HepG2 (cell line): ENCODE results near the gene FRMD5.

Experiments
- BRD4 ChIP-seq: sonication (generic); formaldehyde crosslinking; IDR thresholded peaks from 2 replicates; pipeline ENCODE4 v1.4.0; 2020; ENCODE audit warnings: missing genetic modification reagents
- CREB1 ChIP-seq, 2 experiments: fragments of 450-650 bp in 1 of 2; IDR thresholded peaks; 2 replicates each; pipeline ENCODE4 v1.6.1; 2016 to 2017; ENCODE audit warnings: control low read depth in 1 of 2, mild to moderate bottlenecking in 1 of 2, missing compliant biosample characterization in 1 of 2, missing genetic modification characterization in 1 of 2
- FOXM1 ChIP-seq: sonication (generic); formaldehyde crosslinking; IDR thresholded peaks from 2 replicates; pipeline ENCODE4 v1.5.0; 2020; ENCODE audit warnings: missing genetic modification reagents
- MXI1 ChIP-seq: IDR thresholded peaks from 3 replicates; pipeline ENCODE4 v1.6.1; 2012; ENCODE audit warnings: low read depth, low read length, inconsistent platforms, borderline replicate concordance
- PHF8 ChIP-seq: sonication (generic); formaldehyde crosslinking; IDR thresholded peaks from 2 replicates; pipeline ENCODE4 v1.5.0; 2020; ENCODE audit warnings: missing genetic modification reagents
- POLR2A ChIP-seq, 2 experiments: IDR thresholded peaks; 2 replicates each; pipeline ENCODE4 v1.6.1; 2011; ENCODE audit warnings: low read depth in 2 of 2, low read length in 2 of 2, mild to moderate bottlenecking in 1 of 2, moderate library complexity in 1 of 2; ENCODE audit not compliant: insufficient read depth in 1 of 2
- POLR2AphosphoS5 ChIP-seq: IDR thresholded peaks from 2 replicates; pipeline ENCODE4 v1.6.1; 2012; ENCODE audit warnings: low read depth, low read length
- SMARCC2 ChIP-seq: fragments of 450-650 bp; IDR thresholded peaks from 2 replicates; pipeline ENCODE4 v1.6.1; 2017; ENCODE audit warnings: antibody characterized with exemption, mild to moderate bottlenecking
- SOX5 ChIP-seq: IDR thresholded peaks from 2 replicates; pipeline ENCODE4 v1.6.1; 2016; ENCODE audit warnings: borderline replicate concordance
- U2AF1 ChIP-seq: fragments of 200-400 bp; formaldehyde crosslinking; optimal IDR thresholded peaks from 2 replicates; pipeline ENCODE3; 2017; ENCODE audit warnings: mild to moderate bottlenecking, low read depth, low read length
- ZSCAN30 ChIP-seq: sonication (generic); formaldehyde crosslinking; IDR thresholded peaks from 2 replicates; pipeline ENCODE4 v1.5.0; 2020; ENCODE audit warnings: mild to moderate bottlenecking, missing genetic modification reagents
- TF ChIP-seq, protein P1 (sequence below): sonication (generic); formaldehyde crosslinking; conservative IDR thresholded peaks from 2 replicates; pipeline ENCODE4 v1.4.0; 2020; ENCODE audit warnings: mild to moderate bottlenecking, missing genetic modification reagents, moderate library complexity
- TF ChIP-seq, protein P2 (sequence below): sonication (generic); formaldehyde crosslinking; IDR thresholded peaks from 2 replicates; pipeline ENCODE4 v1.5.0; 2020; ENCODE audit warnings: mild to moderate bottlenecking, missing genetic modification reagents, moderate library complexity

DNA sequence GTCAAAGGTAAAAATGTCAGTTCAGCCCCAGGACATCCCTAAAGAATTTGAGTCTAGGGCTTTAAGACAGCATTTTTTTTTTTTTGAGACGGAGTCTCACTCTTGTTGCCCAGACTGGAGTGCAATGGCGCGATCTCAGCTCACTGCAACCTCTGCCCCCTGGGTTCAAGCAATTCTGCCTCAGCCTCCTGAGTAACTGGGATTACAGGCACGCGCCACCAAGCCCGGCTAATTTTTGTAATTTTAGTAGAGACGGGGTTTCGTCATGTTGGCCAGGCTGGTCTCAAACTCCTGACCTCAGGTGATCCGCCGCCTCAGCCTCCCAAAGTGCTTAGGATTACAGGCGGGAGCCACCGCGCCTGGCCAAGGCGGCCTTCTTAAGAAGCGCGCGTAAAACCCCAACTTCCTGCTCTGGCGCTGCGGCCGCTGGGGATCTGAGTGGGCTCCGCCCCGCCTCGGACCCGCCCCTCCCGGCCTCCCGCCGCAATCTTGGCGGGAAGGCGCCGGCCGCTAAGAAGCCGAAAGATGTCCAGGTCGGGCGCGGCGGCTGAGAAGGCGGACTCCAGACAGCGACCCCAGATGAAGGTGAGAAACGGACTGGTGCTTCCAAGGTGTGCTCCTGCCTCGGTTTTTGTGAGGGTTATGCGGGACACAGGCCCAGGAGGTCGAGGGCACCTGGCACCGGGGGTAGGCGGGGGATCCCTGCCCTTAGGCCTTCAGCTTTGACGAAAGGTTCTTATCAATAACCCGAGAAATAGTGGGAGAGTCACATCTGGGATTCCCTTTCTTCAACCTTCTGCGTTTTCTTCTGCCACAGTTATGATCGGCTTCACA, 368.3 kb downstream of the FRMD5 start, which contains the start of gene WDR76:
- TF ChIP-seq U2AF1 (no peak), FOXM1 (no peak), ZSCAN30 (CRISPR knock-in tag) (no peak), POLR2AphosphoS5 (no peak), POLR2A (IDR thresholded peaks at IDR 0.05; ENCODE audit: insufficient read depth in 1 of 2, low read depth in 2 of 2, low read length in 2 of 2) (0 out of 4 replicates have a peak, but pooled peaks of 1 of the 2 experiments have one; percentile 14), SOX5 (CRISPR knock-in tag) (no peak), MXI1 (no peak), BRD4 (CRISPR knock-in tag) (no peak), SMARCC2 (no peak), PHF8 (peak; percentile 39; the same call in 1 of the 2 replicates), CREB1 (IDR thresholded peaks at IDR 0.05) (no peak), CREB1 (CRISPR knock-in tag; IDR thresholded peaks at IDR 0.05) (no peak)
- TF ChIP-seq, protein P1, sequence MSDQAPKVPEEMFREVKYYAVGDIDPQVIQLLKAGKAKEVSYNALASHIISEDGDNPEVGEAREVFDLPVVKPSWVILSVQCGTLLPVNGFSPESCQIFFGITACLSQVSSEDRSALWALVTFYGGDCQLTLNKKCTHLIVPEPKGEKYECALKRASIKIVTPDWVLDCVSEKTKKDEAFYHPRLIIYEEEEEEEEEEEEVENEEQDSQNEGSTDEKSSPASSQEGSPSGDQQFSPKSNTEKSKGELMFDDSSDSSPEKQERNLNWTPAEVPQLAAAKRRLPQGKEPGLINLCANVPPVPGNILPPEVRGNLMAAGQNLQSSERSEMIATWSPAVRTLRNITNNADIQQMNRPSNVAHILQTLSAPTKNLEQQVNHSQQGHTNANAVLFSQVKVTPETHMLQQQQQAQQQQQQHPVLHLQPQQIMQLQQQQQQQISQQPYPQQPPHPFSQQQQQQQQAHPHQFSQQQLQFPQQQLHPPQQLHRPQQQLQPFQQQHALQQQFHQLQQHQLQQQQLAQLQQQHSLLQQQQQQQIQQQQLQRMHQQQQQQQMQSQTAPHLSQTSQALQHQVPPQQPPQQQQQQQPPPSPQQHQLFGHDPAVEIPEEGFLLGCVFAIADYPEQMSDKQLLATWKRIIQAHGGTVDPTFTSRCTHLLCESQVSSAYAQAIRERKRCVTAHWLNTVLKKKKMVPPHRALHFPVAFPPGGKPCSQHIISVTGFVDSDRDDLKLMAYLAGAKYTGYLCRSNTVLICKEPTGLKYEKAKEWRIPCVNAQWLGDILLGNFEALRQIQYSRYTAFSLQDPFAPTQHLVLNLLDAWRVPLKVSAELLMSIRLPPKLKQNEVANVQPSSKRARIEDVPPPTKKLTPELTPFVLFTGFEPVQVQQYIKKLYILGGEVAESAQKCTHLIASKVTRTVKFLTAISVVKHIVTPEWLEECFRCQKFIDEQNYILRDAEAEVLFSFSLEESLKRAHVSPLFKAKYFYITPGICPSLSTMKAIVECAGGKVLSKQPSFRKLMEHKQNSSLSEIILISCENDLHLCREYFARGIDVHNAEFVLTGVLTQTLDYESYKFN (CRISPR knock-in tag): no peak
- TF ChIP-seq, protein P2, sequence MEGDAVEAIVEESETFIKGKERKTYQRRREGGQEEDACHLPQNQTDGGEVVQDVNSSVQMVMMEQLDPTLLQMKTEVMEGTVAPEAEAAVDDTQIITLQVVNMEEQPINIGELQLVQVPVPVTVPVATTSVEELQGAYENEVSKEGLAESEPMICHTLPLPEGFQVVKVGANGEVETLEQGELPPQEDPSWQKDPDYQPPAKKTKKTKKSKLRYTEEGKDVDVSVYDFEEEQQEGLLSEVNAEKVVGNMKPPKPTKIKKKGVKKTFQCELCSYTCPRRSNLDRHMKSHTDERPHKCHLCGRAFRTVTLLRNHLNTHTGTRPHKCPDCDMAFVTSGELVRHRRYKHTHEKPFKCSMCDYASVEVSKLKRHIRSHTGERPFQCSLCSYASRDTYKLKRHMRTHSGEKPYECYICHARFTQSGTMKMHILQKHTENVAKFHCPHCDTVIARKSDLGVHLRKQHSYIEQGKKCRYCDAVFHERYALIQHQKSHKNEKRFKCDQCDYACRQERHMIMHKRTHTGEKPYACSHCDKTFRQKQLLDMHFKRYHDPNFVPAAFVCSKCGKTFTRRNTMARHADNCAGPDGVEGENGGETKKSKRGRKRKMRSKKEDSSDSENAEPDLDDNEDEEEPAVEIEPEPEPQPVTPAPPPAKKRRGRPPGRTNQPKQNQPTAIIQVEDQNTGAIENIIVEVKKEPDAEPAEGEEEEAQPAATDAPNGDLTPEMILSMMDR (CRISPR knock-in tag): no peak
